OCI-LY7 (cell line): ENCODE results near the gene CSH1. TPM values are rescaled to one million over a fixed set of nuclear protein-coding genes. Genes with fewer than 3 reads are reported as not detected.
"Not testable (repeated sequence)": the region's sequence is repeated elsewhere in the genome, so short reads cannot be mapped to it uniquely, and the experiment has no call there.

Source experiments
- Bru-seq: library from RNA; stranded (reverse); fragments of 400-500 nt; gene quantifications from one replicate; lab custom pipeline; 2021; lab: Mats Ljungman, UMichigan
- BruChase-seq, 2 experiments: library from RNA; stranded (reverse); fragments of 400-500 nt; gene quantifications; one replicate each; lab custom pipeline; 2021; lab: Mats Ljungman, UMichigan
- BruUV-seq: library from RNA; stranded (reverse); fragments of 400-500 nt; replicated peaks from 2 replicates; lab custom pipeline; 2021; lab: Mats Ljungman, UMichigan
- CTCF ChIA-PET: fragments of 300-600 bp; sonication (Branson Sonifier 250); formaldehyde crosslinking; loops from one replicate; lab custom pipeline; 2022; ENCODE audit warnings: antibody characterized with exemption; ENCODE audit not compliant: unreplicated experiment; lab: Charles Lee
- POLR2A ChIA-PET: fragments of 300-600 bp; sonication (Branson Sonifier 250); formaldehyde crosslinking; loops from one replicate; lab custom pipeline; 2022; ENCODE audit warnings: antibody characterized with exemption; lab: Charles Lee
- DNase-seq: peaks from one replicate; pipeline ENCODE4 v3.0.0-alpha.2; 2015; ENCODE audit warnings: low spot score
- H2AFZ ChIP-seq: fragments of 200-600 bp; sonication (generic), shearing (Covaris generic); 2 replicates; pipeline ENCODE4 v1.6.1; 2014; ENCODE audit warnings: mild to moderate bottlenecking, antibody characterized with exemption, low read length, moderate library complexity
- H3K27ac ChIP-seq: fragments of 200-600 bp; sonication (generic); 2 replicates; pipeline ENCODE4 v1.5.1; 2014; ENCODE audit warnings: mixed run types, low read depth, mild to moderate bottlenecking, moderate library complexity, low read length, inconsistent platforms; ENCODE audit not compliant: poor library complexity, severe bottlenecking
- H3K36me3 ChIP-seq: fragments of 200-600 bp; sonication (generic); 2 replicates; pipeline ENCODE4 v1.6.1; 2014; ENCODE audit warnings: mild to moderate bottlenecking, antibody characterized with exemption, low read length, moderate library complexity, mixed read lengths; ENCODE audit not compliant: insufficient read depth
- H3K4me1 ChIP-seq: fragments of 200-600 bp; sonication (generic); 2 replicates; pipeline ENCODE4 v1.5.1; 2014; ENCODE audit warnings: mild to moderate bottlenecking, low read length; ENCODE audit not compliant: insufficient read depth, poor library complexity, severe bottlenecking
- H3K4me2 ChIP-seq: fragments of 200-600 bp; sonication (generic); 2 replicates; pipeline ENCODE4 v1.6.1; 2014; ENCODE audit warnings: mild to moderate bottlenecking, low read length
- H3K4me3 ChIP-seq: fragments of 200-600 bp; sonication (generic); 2 replicates; pipeline ENCODE4 v1.5.1; 2014; ENCODE audit warnings: mild to moderate bottlenecking, low read depth, low read length; ENCODE audit not compliant: poor library complexity, severe bottlenecking
- H3K79me2 ChIP-seq: fragments of 200-600 bp; sonication (generic); 2 replicates; pipeline ENCODE4 v1.6.1; 2016; ENCODE audit warnings: low read depth, mild to moderate bottlenecking, low read length, moderate library complexity, mixed read lengths; ENCODE audit not compliant: insufficient read depth
- H3K9me2 ChIP-seq: fragments of 200-600 bp; sonication (generic); 2 replicates; pipeline ENCODE4 v1.6.1; 2016; ENCODE audit warnings: mild to moderate bottlenecking, low read length, mixed read lengths; ENCODE audit not compliant: insufficient read depth
- H3K9me3 ChIP-seq: fragments of 200-600 bp; sonication (generic); 2 replicates; pipeline ENCODE4 v1.6.1; 2014; ENCODE audit warnings: mild to moderate bottlenecking, mixed run types, low read length, mixed read lengths
- H4K20me1 ChIP-seq: fragments of 200-600 bp; sonication (generic); 2 replicates; pipeline ENCODE4 v1.6.1; 2014; ENCODE audit warnings: mild to moderate bottlenecking, antibody characterized with exemption, low read length, moderate library complexity, mixed read lengths; ENCODE audit not compliant: insufficient read depth
- EZH2phosphoT487 ChIP-seq: fragments of 200-600 bp; sonication (generic); IDR thresholded peaks from 2 replicates; pipeline ENCODE4 v1.6.1; 2018; ENCODE audit warnings: low read depth, borderline replicate concordance, mild to moderate bottlenecking, mixed run types, antibody characterized with exemption, low read length, moderate library complexity, mixed read lengths
- intact Hi-C: fragments of 100-400 bp; cut with micrococcal nuclease; formaldehyde crosslinking; loops from one replicate; pipeline ENCODE4 v1.10.0; 2022; ENCODE audit not compliant: unreplicated experiment
- long read RNA-seq: library from polyadenylated mRNA; stranded (forward); transcript quantifications from one replicate; pipeline ENCODE4 v2.0.0, GENCODE V29; 2022
- total RNA-seq, 2 experiments: library from RNA; depleted of rRNA in 1 of 2; stranded (reverse); fragments of >200 nt in 1 of 2; shearing (Covaris generic) in 1 of 2; gene quantifications; 2 replicates each; pipeline ENCODE4 v1.2.3, GENCODE V29; 2014 to 2022
- TF ChIP-seq, protein P1 (sequence below): fragments of 200-600 bp; sonication (generic); conservative IDR thresholded peaks from 2 replicates; pipeline ENCODE4 v1.5.1; 2014; ENCODE audit warnings: mild to moderate bottlenecking, antibody characterized with exemption, low read length, moderate library complexity, mixed read lengths

CSH1 gene
- not detected in 2 replicates for total RNA-seq (2014; rRNA removed; shearing (Covaris generic))
- total RNA-seq (2022) = not detected in 2 replicates
- not detected for Bru-seq, nascent RNA
- BruChase-seq, experiment 1, labeled RNA remaining after a 6-hour chase = not detected
- not detected for BruChase-seq, experiment 2, labeled RNA remaining after a 2-hour chase
- long read RNA-seq = 0 reads

GRCh38 chr17:63896524-63897354, at the start of gene CSH1:
TSS of gene CSH1 (minus strand) at chr17:63896574. CDS start at chr17:63896511, 63 bp downstream.
- H3K79me2 ChIP-seq, DNase-seq, intact Hi-C loops, H3K36me3 ChIP-seq, BruUV-seq, H2AFZ ChIP-seq, H3K4me1 ChIP-seq, H4K20me1 ChIP-seq, POLR2A ChIA-PET, H3K4me3 ChIP-seq, H3K9me3 ChIP-seq, H3K9me2 ChIP-seq, H3K4me2 ChIP-seq, CTCF ChIA-PET, H3K27ac ChIP-seq: not testable (repeated sequence)

GRCh38 chr17:63945784-63946439, 49.5 kb upstream of the CSH1 start:
- intact Hi-C loops = loop anchor here (1.0 kb wide), 2 partner anchors 14 to 27 kb away; partner anchors contain the start of gene CD79B
- no peak for TF ChIP-seq EZH2phosphoT487
- TF ChIP-seq, protein P1, sequence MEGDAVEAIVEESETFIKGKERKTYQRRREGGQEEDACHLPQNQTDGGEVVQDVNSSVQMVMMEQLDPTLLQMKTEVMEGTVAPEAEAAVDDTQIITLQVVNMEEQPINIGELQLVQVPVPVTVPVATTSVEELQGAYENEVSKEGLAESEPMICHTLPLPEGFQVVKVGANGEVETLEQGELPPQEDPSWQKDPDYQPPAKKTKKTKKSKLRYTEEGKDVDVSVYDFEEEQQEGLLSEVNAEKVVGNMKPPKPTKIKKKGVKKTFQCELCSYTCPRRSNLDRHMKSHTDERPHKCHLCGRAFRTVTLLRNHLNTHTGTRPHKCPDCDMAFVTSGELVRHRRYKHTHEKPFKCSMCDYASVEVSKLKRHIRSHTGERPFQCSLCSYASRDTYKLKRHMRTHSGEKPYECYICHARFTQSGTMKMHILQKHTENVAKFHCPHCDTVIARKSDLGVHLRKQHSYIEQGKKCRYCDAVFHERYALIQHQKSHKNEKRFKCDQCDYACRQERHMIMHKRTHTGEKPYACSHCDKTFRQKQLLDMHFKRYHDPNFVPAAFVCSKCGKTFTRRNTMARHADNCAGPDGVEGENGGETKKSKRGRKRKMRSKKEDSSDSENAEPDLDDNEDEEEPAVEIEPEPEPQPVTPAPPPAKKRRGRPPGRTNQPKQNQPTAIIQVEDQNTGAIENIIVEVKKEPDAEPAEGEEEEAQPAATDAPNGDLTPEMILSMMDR = no peak; the same call in 1 of the 2 replicates
- ChIA-PET CTCF (interaction anchor here (0.6 to 3.1 kb wide), 20 partner anchors 8 to 187 kb away, joined by 3 to 94 read pairs (median 5); partner anchors contain the start of genes CD79B, CSHL1 and GH1), POLR2A (interaction anchor here (0.6 to 2.4 kb wide), 16 partner anchors 8 to 206 kb away, joined by 3 to 52 read pairs (median 6); partner anchors contain the start of genes CD79B and GH1)
- H3K79me2 ChIP-seq = no peaks in the 10 kb centered on the region
- peak overlapping the region; percentile 31; the same call in 1 of the 2 replicates for H2AFZ ChIP-seq
- peak; percentile 92 for DNase-seq
- peaks cover 51% of the 10 kb centered on the region for H3K4me1 ChIP-seq
- H3K36me3 ChIP-seq = no peaks in the 10 kb centered on the region
- H3K9me3 ChIP-seq = no peaks in the 10 kb centered on the region
- BruUV-seq = no TSS peak
- H3K4me3 ChIP-seq = peak overlapping the region; percentile 49
- peak overlapping the region; percentile 85 for H3K27ac ChIP-seq
- H3K4me2 ChIP-seq = peak overlapping the region; percentile 89
- no peaks in the 10 kb centered on the region for H3K9me2 ChIP-seq
- H4K20me1 ChIP-seq = no peaks in the 10 kb centered on the region
